Measurements from ENCODE around the gene VSX1.

Gene VSX1

GRCh38 chr20:25031241-25031640, 50.7 kb downstream of the VSX1 start:
- DNase-seq (ENCODE audit: low read depth): no peak
- TF ChIP-seq POLR2A (IDR thresholded peaks at IDR 0.05; ENCODE audit: extremely low read depth, insufficient read length) (no peak), MAX (IDR thresholded peaks at IDR 0.05; ENCODE audit: low read depth, low read length) (no peak), CTCF (IDR thresholded peaks at IDR 0.05; ENCODE audit: low read depth, low read length) (no peak), MYC (IDR thresholded peaks at IDR 0.05; ENCODE audit: low read depth, low read length) (no peak)
- no peak overlapping the region for H3K4me3 ChIP-seq (ENCODE audit: low read depth, low read length)

- TF ChIP-seq CTCF (IDR thresholded peaks at IDR 0.05; ENCODE audit: low read depth, low read length): no peak
- no peak for TF ChIP-seq MYC (IDR thresholded peaks at IDR 0.05; ENCODE audit: low read depth, low read length)
- TF ChIP-seq POLR2A (IDR thresholded peaks at IDR 0.05; ENCODE audit: extremely low read depth, insufficient read length): no peak
- TF ChIP-seq MAX (IDR thresholded peaks at IDR 0.05; ENCODE audit: low read depth, low read length): no peak
Measured at GRCh38 chr20:25030649-25031207, 51.2 kb downstream of the VSX1 start.

GRCh38 chr20:25030007-25030648, 51.8 kb downstream of the VSX1 start:
- TF ChIP-seq POLR2A (IDR thresholded peaks at IDR 0.05; ENCODE audit: extremely low read depth, insufficient read length) (no peak), CTCF (IDR thresholded peaks at IDR 0.05; ENCODE audit: low read depth, low read length) (no peak), MAX (IDR thresholded peaks at IDR 0.05; ENCODE audit: low read depth, low read length) (no peak)
- DNase-seq (ENCODE audit: low read depth): no peak
- H3K4me3 ChIP-seq (ENCODE audit: low read depth, low read length): no peak overlapping the region

More at GRCh38 chr20:25030649-25031207, 51.2 kb downstream of the VSX1 start:
- no peak for DNase-seq (ENCODE audit: low read depth)
- no peak overlapping the region for H3K4me3 ChIP-seq (ENCODE audit: low read depth, low read length)

- no peak for TF ChIP-seq POLR2A (IDR thresholded peaks at IDR 0.05; ENCODE audit: extremely low read depth, insufficient read length)
- peak; percentile 75 for TF ChIP-seq MAX (IDR thresholded peaks at IDR 0.05; ENCODE audit: low read depth, low read length)
- no peak overlapping the region for H3K4me3 ChIP-seq (ENCODE audit: low read depth, low read length)
- DNase-seq (ENCODE audit: low read depth): no peak
Measured at GRCh38 chr20:25025986-25026605, 55.8 kb downstream of the VSX1 start.

Data from NB4 (cell line).